Measurements from ENCODE around the gene CTBP1.

CTBP1 gene

GRCh38 chr4:1214101-1215095, 34.5 kb downstream of the CTBP1 start:
- peaks cover 97% of the 10 kb centered on the region for H3K36me3 Mint-ChIP-seq (ENCODE audit: low read depth)
- H3K4me3 Mint-ChIP-seq: no peak overlapping the region
- intact Hi-C loops (cut with micrococcal nuclease): loop anchor here (5.0 kb wide), 1 partner anchor 47 kb away; no protein-coding TSS in a partner anchor
- no peaks in the 10 kb centered on the region for H3K9me3 Mint-ChIP-seq
- peaks cover 32% of the 10 kb centered on the region for H3K4me1 Mint-ChIP-seq (ENCODE audit: low read depth)
- H3K27me3 Mint-ChIP-seq: no peaks in the 10 kb centered on the region
- no peak overlapping the region for H3K27ac Mint-ChIP-seq

- Mint-ChIP-seq H3K4me3 (no peak overlapping the region), H3K27me3 (no peaks in the 10 kb centered on the region), H3K9me3 (no peaks in the 10 kb centered on the region), H3K27ac (no peak overlapping the region), H3K4me1 (ENCODE audit: low read depth) (peaks cover 29% of the 10 kb centered on the region), H3K36me3 (ENCODE audit: low read depth) (peaks cover 100% of the 10 kb centered on the region)
- intact Hi-C loops (cut with micrococcal nuclease): no loop called here
Observed at GRCh38 chr4:1213336-1213995, 35.5 kb downstream of the CTBP1 start.

GRCh38 chr4:1212546-1213335, 36.2 kb downstream of the CTBP1 start:
- intact Hi-C loops (cut with micrococcal nuclease): no loop called here
- Mint-ChIP-seq H3K27me3 (no peaks in the 10 kb centered on the region), H3K4me3 (no peak overlapping the region), H3K36me3 (ENCODE audit: low read depth) (peaks cover 93% of the 10 kb centered on the region), H3K9me3 (no peaks in the 10 kb centered on the region), H3K4me1 (ENCODE audit: low read depth) (peaks cover 24% of the 10 kb centered on the region), H3K27ac (no peak overlapping the region)

- Mint-ChIP-seq H3K27ac (no peak overlapping the region), H3K36me3 (ENCODE audit: low read depth) (peaks cover 86% of the 10 kb centered on the region), H3K9me3 (no peaks in the 10 kb centered on the region), H3K27me3 (no peaks in the 10 kb centered on the region), H3K4me3 (no peak overlapping the region), H3K4me1 (ENCODE audit: low read depth) (peaks cover 16% of the 10 kb centered on the region)
- intact Hi-C loops (cut with micrococcal nuclease): no loop called here
Observed at GRCh38 chr4:1211891-1212545, 36.9 kb downstream of the CTBP1 start.

GRCh38 chr4:1211371-1211770, 37.6 kb downstream of the CTBP1 start:
- Mint-ChIP-seq H3K4me1 (ENCODE audit: low read depth) (peaks cover 10% of the 10 kb centered on the region), H3K27ac (no peak overlapping the region), H3K36me3 (ENCODE audit: low read depth) (peaks cover 85% of the 10 kb centered on the region), H3K4me3 (no peak overlapping the region), H3K27me3 (no peaks in the 10 kb centered on the region), H3K9me3 (no peaks in the 10 kb centered on the region)
- intact Hi-C loops (cut with micrococcal nuclease): no loop called here

- intact Hi-C loops (cut with micrococcal nuclease): no loop called here
- Mint-ChIP-seq H3K36me3 (ENCODE audit: low read depth) (peaks cover 81% of the 10 kb centered on the region), H3K4me1 (ENCODE audit: low read depth) (peaks cover 9% of the 10 kb centered on the region), H3K27me3 (no peaks in the 10 kb centered on the region), H3K9me3 (no peaks in the 10 kb centered on the region), H3K4me3 (no peak overlapping the region), H3K27ac (no peak overlapping the region)
Observed at GRCh38 chr4:1210971-1211370, 38.0 kb downstream of the CTBP1 start.

- H3K4me1 Mint-ChIP-seq (ENCODE audit: low read depth): peaks cover 9% of the 10 kb centered on the region
- intact Hi-C loops (cut with micrococcal nuclease): no loop called here
- no peaks in the 10 kb centered on the region for H3K9me3 Mint-ChIP-seq
- no peak overlapping the region for H3K27ac Mint-ChIP-seq
- no peak overlapping the region for H3K4me3 Mint-ChIP-seq
- H3K27me3 Mint-ChIP-seq: no peaks in the 10 kb centered on the region
- peaks cover 75% of the 10 kb centered on the region for H3K36me3 Mint-ChIP-seq (ENCODE audit: low read depth)
Observed at GRCh38 chr4:1210241-1210841, 38.6 kb downstream of the CTBP1 start.

- intact Hi-C loops (cut with micrococcal nuclease): no loop called here
- Mint-ChIP-seq H3K9me3 (no peaks in the 10 kb centered on the region), H3K36me3 (ENCODE audit: low read depth) (peaks cover 74% of the 10 kb centered on the region), H3K27ac (no peak overlapping the region), H3K27me3 (no peaks in the 10 kb centered on the region), H3K4me1 (ENCODE audit: low read depth) (peaks cover 12% of the 10 kb centered on the region), H3K4me3 (no peak overlapping the region)
Observed at GRCh38 chr4:1209821-1210220, 39.1 kb downstream of the CTBP1 start.

- Mint-ChIP-seq H3K27me3 (no peaks in the 10 kb centered on the region), H3K36me3 (ENCODE audit: low read depth) (peaks cover 71% of the 10 kb centered on the region), H3K4me1 (ENCODE audit: low read depth) (peaks cover 16% of the 10 kb centered on the region), H3K9me3 (no peaks in the 10 kb centered on the region), H3K4me3 (no peak overlapping the region), H3K27ac (no peak overlapping the region)
- intact Hi-C loops (cut with micrococcal nuclease): no loop called here
Observed at GRCh38 chr4:1208970-1209704, 39.8 kb downstream of the CTBP1 start.

GRCh38 chr4:1208266-1208961, 40.5 kb downstream of the CTBP1 start:
- peaks cover 16% of the 10 kb centered on the region for H3K4me1 Mint-ChIP-seq (ENCODE audit: low read depth)
- H3K9me3 Mint-ChIP-seq: no peaks in the 10 kb centered on the region
- no peak overlapping the region for H3K27ac Mint-ChIP-seq
- H3K36me3 Mint-ChIP-seq (ENCODE audit: low read depth): peaks cover 63% of the 10 kb centered on the region
- H3K4me3 Mint-ChIP-seq: no peak overlapping the region
- intact Hi-C loops (cut with micrococcal nuclease): no loop called here
- H3K27me3 Mint-ChIP-seq: no peaks in the 10 kb centered on the region

- H3K4me3 Mint-ChIP-seq: no peak overlapping the region
- H3K27me3 Mint-ChIP-seq: peaks cover 5% of the 10 kb centered on the region
- H3K4me1 Mint-ChIP-seq (ENCODE audit: low read depth): peaks cover 16% of the 10 kb centered on the region
- H3K9me3 Mint-ChIP-seq: no peaks in the 10 kb centered on the region
- no peak overlapping the region for H3K27ac Mint-ChIP-seq
- intact Hi-C loops (cut with micrococcal nuclease): no loop called here
- peaks cover 57% of the 10 kb centered on the region for H3K36me3 Mint-ChIP-seq (ENCODE audit: low read depth)
Observed at GRCh38 chr4:1207603-1208265, 41.2 kb downstream of the CTBP1 start.

GRCh38 chr4:1207157-1207470, 41.8 kb downstream of the CTBP1 start:
- Mint-ChIP-seq H3K27ac (no peak overlapping the region), H3K4me1 (ENCODE audit: low read depth) (peaks cover 20% of the 10 kb centered on the region), H3K36me3 (ENCODE audit: low read depth) (peaks cover 50% of the 10 kb centered on the region), H3K27me3 (peaks cover 9% of the 10 kb centered on the region), H3K9me3 (no peaks in the 10 kb centered on the region), H3K4me3 (no peak overlapping the region)
- intact Hi-C loops (cut with micrococcal nuclease): no loop called here

Data from dendritic cell treated with granulocyte-macrophage colony-stimulating factor and Interleukin-4, amounts not matched to agents 40 ng/mL and 50 ng/mL, for 4 days (primary cell).